ENCODE data around the gene RIMKLB.

GRCh38 chr12:8779862-8780261, 82.1 kb downstream of the RIMKLB start:
- TF ChIP-seq EZH2 (IDR thresholded peaks at IDR 0.05; ENCODE audit: insufficient read depth, poor library complexity, severe bottlenecking): no peak
- TF ChIP-seq EZH2phosphoT487 (IDR thresholded peaks at IDR 0.05; ENCODE audit: insufficient read depth, low read depth): no peak
